ENCODE results near the gene SORCS3.

SORCS3 gene

GRCh38 chr10:105139363-105139896 lies 498.3 kb downstream of the SORCS3 start:
- TF ChIP-seq, protein P1, sequence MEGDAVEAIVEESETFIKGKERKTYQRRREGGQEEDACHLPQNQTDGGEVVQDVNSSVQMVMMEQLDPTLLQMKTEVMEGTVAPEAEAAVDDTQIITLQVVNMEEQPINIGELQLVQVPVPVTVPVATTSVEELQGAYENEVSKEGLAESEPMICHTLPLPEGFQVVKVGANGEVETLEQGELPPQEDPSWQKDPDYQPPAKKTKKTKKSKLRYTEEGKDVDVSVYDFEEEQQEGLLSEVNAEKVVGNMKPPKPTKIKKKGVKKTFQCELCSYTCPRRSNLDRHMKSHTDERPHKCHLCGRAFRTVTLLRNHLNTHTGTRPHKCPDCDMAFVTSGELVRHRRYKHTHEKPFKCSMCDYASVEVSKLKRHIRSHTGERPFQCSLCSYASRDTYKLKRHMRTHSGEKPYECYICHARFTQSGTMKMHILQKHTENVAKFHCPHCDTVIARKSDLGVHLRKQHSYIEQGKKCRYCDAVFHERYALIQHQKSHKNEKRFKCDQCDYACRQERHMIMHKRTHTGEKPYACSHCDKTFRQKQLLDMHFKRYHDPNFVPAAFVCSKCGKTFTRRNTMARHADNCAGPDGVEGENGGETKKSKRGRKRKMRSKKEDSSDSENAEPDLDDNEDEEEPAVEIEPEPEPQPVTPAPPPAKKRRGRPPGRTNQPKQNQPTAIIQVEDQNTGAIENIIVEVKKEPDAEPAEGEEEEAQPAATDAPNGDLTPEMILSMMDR (IDR thresholded peaks at IDR 0.05; ENCODE audit: low read depth, low read length), result no peak
- no peak overlapping the region for H3K4me3 ChIP-seq (ENCODE audit: low read depth, low read length)

DNA sequence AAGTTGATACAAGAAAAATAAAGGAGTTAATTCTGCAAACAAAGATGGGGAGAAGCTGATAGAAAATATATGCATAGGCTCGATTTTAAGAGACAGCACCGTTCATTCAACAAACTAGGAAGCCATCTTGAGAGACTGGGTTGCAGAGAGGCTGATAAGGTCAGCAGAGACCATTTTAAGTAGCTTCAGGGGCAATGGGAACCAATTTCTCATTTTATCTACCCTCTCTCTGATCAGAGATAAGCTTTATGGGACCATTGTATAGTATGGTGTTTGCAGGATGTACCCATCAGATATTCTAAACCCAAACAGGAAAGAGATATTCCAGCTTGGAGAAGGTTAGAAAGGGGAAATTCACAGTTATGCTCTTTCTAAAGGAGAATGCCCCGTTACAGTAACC lies 499.5 kb downstream of the SORCS3 start:
- TF ChIP-seq, protein P1 (IDR thresholded peaks at IDR 0.05; ENCODE audit: low read depth, low read length), result no peak
- no peak overlapping the region for H3K4me3 ChIP-seq (ENCODE audit: low read depth, low read length)

DNA sequence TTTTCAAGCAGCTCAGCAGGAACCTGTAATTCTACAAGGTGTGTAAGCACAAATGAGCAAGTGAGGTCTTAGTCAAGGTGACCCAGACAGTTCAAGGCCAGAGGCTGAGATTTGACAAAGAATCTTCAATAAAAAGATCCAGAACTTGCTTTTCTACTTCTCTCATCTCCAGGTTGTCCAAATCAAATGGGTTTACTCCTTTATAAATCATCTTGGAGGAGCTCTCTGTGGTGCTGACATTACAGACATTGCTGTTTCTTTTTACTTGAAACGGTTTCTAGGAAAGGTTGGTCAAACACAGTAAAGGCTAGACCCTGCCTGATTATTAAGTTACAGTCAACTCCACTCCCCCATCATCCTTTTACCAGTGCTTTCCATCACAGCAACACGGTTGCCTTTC lies 504.6 kb downstream of the SORCS3 start:
- TF ChIP-seq, protein P1 (IDR thresholded peaks at IDR 0.05; ENCODE audit: low read depth, low read length), result no peak
- no peak overlapping the region for H3K4me3 ChIP-seq (ENCODE audit: low read depth, low read length)

GRCh38 chr10:105146436-105146835 lies 505.3 kb downstream of the SORCS3 start:
- no peak overlapping the region for H3K4me3 ChIP-seq (ENCODE audit: low read depth, low read length)
- TF ChIP-seq, protein P1 (IDR thresholded peaks at IDR 0.05; ENCODE audit: low read depth, low read length), result no peak

GRCh38 chr10:105148456-105148855 lies 507.4 kb downstream of the SORCS3 start:
- no peak overlapping the region for H3K4me3 ChIP-seq (ENCODE audit: low read depth, low read length)
- TF ChIP-seq, protein P1 (IDR thresholded peaks at IDR 0.05; ENCODE audit: low read depth, low read length), result no peak

- TF ChIP-seq, protein P1 (IDR thresholded peaks at IDR 0.05; ENCODE audit: low read depth, low read length), result no peak
- no peak overlapping the region for H3K4me3 ChIP-seq (ENCODE audit: low read depth, low read length)
Observed at GRCh38 chr10:105148921-105149320, 507.8 kb downstream of the SORCS3 start.

DNA sequence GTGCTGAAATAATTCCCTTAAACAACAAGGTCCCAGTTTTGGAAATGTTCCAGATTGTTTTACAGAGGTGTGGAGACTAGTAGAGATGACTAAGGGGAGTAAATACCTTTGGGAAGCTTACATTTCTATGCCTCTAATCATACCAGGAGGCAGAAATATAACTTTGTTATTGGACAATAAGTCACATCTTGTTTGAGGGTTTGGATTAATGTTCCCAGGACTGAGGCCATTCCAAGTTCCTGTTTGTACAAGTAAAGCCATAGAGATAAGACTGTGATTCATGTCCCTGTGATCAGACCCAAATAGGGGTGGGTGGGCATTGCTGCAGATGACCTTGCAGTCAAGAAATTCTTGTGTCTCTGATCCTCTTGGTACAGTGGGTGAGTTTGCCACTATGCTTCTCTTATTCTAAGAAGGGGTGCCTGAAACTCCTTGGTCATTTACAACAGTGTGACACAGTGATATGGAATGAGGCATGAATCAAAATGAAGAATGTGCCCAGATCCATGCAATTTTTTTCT lies 508.3 kb downstream of the SORCS3 start:
- TF ChIP-seq, protein P1 (IDR thresholded peaks at IDR 0.05; ENCODE audit: low read depth, low read length), result no peak
- H3K4me3 ChIP-seq (ENCODE audit: low read depth, low read length), result no peak overlapping the region

All from WI38 (cell line).